OCI-LY3 (cell line): ENCODE results near the gene SSTR4.

Experiments used
- H2AFZ ChIP-seq: fragments of 200-600, 300-600 bp; shearing (Covaris generic); 2 replicates; pipeline ENCODE4 v1.6.0; 2014; ENCODE audit warnings: antibody characterized with exemption, low read depth, low read length
- H3K27ac ChIP-seq: fragments of 200-600, 300-600 bp; sonication (generic); 2 replicates; pipeline ENCODE4 v1.5.1; 2014; ENCODE audit warnings: mild to moderate bottlenecking, low read length, moderate library complexity, mixed read lengths
- H3K27me3 ChIP-seq: fragments of 200-600, 300-600 bp; sonication (generic); 2 replicates; pipeline ENCODE4 v1.6.1; 2014; ENCODE audit warnings: low read depth, low read length, mixed read lengths
- H3K36me3 ChIP-seq: fragments of 200-600, 300-600 bp; sonication (generic); replicated peaks from 2 replicates; pipeline ENCODE3; 2014; ENCODE audit warnings: low read depth, low read length, mixed read lengths
- H3K4me1 ChIP-seq: fragments of 300-600, 200-600 bp; sonication (generic); 2 replicates; pipeline ENCODE4 v1.6.1; 2014; ENCODE audit warnings: low read length, mixed read lengths
- H3K4me2 ChIP-seq: fragments of 200-600, 300-600 bp; sonication (generic); 2 replicates; pipeline ENCODE4 v1.6.1; 2014; ENCODE audit warnings: low read length, mixed read lengths
- H3K4me3 ChIP-seq: fragments of 300-600, 200-600 bp; sonication (generic); 2 replicates; pipeline ENCODE4 v1.5.1; 2014; ENCODE audit warnings: antibody characterized with exemption, mild to moderate bottlenecking, low read length, moderate library complexity
- H3K79me2 ChIP-seq: fragments of 300-600, 200-600 bp; shearing (Covaris generic); 2 replicates; pipeline ENCODE4 v1.6.1; 2014; ENCODE audit warnings: mild to moderate bottlenecking, low read length, mixed read lengths
- H3K9ac ChIP-seq: fragments of 300-600, 200-600 bp; shearing (Covaris generic); 2 replicates; pipeline ENCODE4 v1.6.0; 2014; ENCODE audit warnings: mild to moderate bottlenecking, low read length, moderate library complexity
- H3K9me3 ChIP-seq: fragments of 200-600, 300-600 bp; shearing (Covaris generic); 2 replicates; pipeline ENCODE4 v1.6.1; 2014; ENCODE audit warnings: low read length, mixed read lengths; ENCODE audit not compliant: insufficient read depth
- H4K20me1 ChIP-seq: fragments of 200-600, 300-600 bp; sonication (generic); 2 replicates; pipeline ENCODE4 v1.6.1; 2016; ENCODE audit warnings: low read length, mixed read lengths; ENCODE audit not compliant: insufficient read depth
- CTCF ChIP-seq: fragments of 200-600, 300-600 bp; sonication (generic); IDR thresholded peaks from 2 replicates; pipeline ENCODE4 v1.5.1; 2014; ENCODE audit warnings: antibody characterized with exemption, low read length, low read depth
- EZH2phosphoT487 ChIP-seq: fragments of 200-600 bp; shearing (Covaris generic); IDR thresholded peaks from 2 replicates; pipeline ENCODE4 v1.6.1; 2018; ENCODE audit warnings: antibody characterized with exemption, mixed run types, low read depth

The SSTR4 gene

GRCh38 chr20:22995923-22996322 lies 39.2 kb upstream of the SSTR4 start:
- H3K79me2 ChIP-seq = no peaks in the 10 kb centered on the region
- no peak overlapping the region for H3K27ac ChIP-seq
- no peak overlapping the region for H3K4me2 ChIP-seq
- H3K27me3 ChIP-seq = peaks cover 21% of the 10 kb centered on the region; the same call in 1 of the 2 replicates
- H3K9ac ChIP-seq = no peak overlapping the region
- H3K9me3 ChIP-seq = no peaks in the 10 kb centered on the region
- H3K36me3 ChIP-seq = no peaks in the 10 kb centered on the region
- H4K20me1 ChIP-seq = no peaks in the 10 kb centered on the region
- TF ChIP-seq CTCF (no peak), EZH2phosphoT487 (no peak)
- H3K4me3 ChIP-seq = no peak overlapping the region
- H3K4me1 ChIP-seq = no peaks in the 10 kb centered on the region
- no peak overlapping the region for H2AFZ ChIP-seq

- Histone ChIP-seq H3K4me3 (no peak overlapping the region), H4K20me1 (no peaks in the 10 kb centered on the region), H3K4me2 (no peak overlapping the region), H3K79me2 (no peaks in the 10 kb centered on the region), H3K27ac (no peak overlapping the region), H3K9me3 (no peaks in the 10 kb centered on the region), H3K9ac (no peak overlapping the region), H2AFZ (no peak overlapping the region), H3K4me1 (no peaks in the 10 kb centered on the region), H3K27me3 (peaks cover 21% of the 10 kb centered on the region; the same call in 1 of the 2 replicates), H3K36me3 (no peaks in the 10 kb centered on the region)
- TF ChIP-seq EZH2phosphoT487 (no peak), CTCF (no peak)
Observed at GRCh38 chr20:22998476-22998875, 36.6 kb upstream of the SSTR4 start.

DNA sequence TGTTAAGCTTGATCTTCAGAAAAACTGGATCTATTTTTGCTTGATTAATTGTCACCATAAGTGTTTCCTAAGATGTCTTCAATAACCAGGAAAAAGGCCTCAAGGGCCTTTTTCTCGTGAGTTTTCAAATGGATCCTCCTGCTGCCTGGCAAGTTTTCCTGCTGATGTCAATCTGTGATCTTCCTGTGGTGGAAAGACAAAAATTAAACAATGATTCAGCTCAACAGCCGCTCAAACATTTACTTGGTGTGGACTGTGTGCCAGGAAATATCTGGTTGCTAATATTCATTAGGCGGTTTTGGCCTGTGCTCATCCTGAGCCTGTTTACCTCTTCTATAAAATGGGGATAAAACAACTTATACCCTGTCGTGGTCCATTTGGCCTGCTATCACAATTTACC lies 35.4 kb upstream of the SSTR4 start:
- no peak overlapping the region for H3K9ac ChIP-seq
- TF ChIP-seq EZH2phosphoT487 = no peak
- peaks cover 20% of the 10 kb centered on the region; the same call in 1 of the 2 replicates for H3K27me3 ChIP-seq
- H3K27ac ChIP-seq = no peak overlapping the region
- no peaks in the 10 kb centered on the region for H3K79me2 ChIP-seq
- H3K9me3 ChIP-seq = no peaks in the 10 kb centered on the region
- H2AFZ ChIP-seq = no peak overlapping the region
- H3K4me3 ChIP-seq = no peak overlapping the region
- H3K36me3 ChIP-seq = no peaks in the 10 kb centered on the region
- H3K4me1 ChIP-seq = no peaks in the 10 kb centered on the region
- no peak overlapping the region for H3K4me2 ChIP-seq
- no peaks in the 10 kb centered on the region for H4K20me1 ChIP-seq

GRCh38 chr20:23000232-23000947 lies 34.7 kb upstream of the SSTR4 start:
- H2AFZ ChIP-seq = no peak overlapping the region
- H3K4me1 ChIP-seq = no peaks in the 10 kb centered on the region
- no peak overlapping the region for H3K27ac ChIP-seq
- no peaks in the 10 kb centered on the region for H4K20me1 ChIP-seq
- TF ChIP-seq CTCF = no peak
- TF ChIP-seq EZH2phosphoT487 = no peak
- no peaks in the 10 kb centered on the region for H3K36me3 ChIP-seq
- no peaks in the 10 kb centered on the region for H3K79me2 ChIP-seq
- no peak overlapping the region for H3K9ac ChIP-seq
- H3K4me3 ChIP-seq = no peak overlapping the region
- H3K27me3 ChIP-seq = peaks cover 14% of the 10 kb centered on the region; the same call in 1 of the 2 replicates
- no peak overlapping the region for H3K4me2 ChIP-seq
- no peaks in the 10 kb centered on the region for H3K9me3 ChIP-seq
